NCI-H1436 (cell line): Measurements from ENCODE around the gene BST2.
"Not testable (repeated sequence)": the region's sequence is repeated elsewhere in the genome, so short reads cannot be mapped to it uniquely, and the experiment has no call there.

Source experiments
- DNase-seq: peaks from one replicate; lab custom pipeline; 2025; lab: John Stamatoyannopoulos, UW

BST2 gene

DNA sequence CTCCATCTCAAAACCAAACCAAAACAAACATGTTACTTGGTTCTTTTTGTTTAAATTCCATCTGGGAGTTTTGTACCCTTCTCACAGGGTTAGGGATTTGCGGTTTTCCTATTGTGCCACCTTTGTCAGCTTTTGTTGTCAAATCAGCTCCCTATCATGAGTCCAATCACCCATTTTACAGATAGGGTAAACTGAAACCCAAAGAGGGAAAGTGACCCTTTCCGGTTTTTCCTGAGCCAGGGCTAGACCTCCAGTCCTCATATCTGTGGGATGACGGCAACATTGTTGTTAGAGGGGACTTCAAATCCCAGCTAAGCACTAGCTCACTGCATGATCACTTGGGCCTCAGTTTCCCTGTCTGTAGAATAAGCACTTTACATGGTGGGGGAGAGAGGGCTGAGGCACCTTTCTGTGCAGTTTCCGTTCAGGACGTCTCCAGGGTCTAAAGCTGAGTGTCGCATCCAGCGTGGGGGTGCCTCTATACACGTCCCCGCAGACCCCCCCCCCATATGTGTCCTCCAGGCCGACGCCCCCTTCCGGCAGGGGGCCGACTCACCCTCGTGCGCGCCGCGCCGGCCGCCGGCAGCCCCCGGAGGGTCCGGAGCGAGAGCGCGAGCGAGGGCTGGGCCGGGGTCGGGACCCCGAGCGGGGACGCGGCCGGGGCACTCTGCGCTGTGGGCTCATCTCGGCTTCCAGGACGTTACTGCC, 15.3 kb downstream of the BST2 start:
- DNase-seq, result no peak

DNA sequence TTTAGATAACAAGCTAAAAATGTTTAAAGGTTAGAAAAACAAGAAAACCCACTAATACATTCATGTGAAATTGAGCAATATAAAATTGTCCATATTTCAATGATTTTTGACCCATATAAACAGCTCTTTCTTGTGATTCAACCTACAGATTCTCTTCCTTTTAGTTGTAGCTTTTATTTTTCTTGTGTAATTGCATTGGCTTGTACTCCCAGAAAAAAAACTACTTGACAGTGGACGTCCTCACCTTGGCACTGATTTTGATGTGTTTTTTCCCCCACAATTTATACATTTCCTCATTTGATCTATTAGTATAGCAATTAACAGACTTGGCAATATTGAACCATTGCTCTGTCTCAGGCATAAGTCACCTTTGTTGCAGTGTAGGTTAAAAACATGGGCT, 16.1 kb downstream of the BST2 start:
- DNase-seq, result no peak

DNA sequence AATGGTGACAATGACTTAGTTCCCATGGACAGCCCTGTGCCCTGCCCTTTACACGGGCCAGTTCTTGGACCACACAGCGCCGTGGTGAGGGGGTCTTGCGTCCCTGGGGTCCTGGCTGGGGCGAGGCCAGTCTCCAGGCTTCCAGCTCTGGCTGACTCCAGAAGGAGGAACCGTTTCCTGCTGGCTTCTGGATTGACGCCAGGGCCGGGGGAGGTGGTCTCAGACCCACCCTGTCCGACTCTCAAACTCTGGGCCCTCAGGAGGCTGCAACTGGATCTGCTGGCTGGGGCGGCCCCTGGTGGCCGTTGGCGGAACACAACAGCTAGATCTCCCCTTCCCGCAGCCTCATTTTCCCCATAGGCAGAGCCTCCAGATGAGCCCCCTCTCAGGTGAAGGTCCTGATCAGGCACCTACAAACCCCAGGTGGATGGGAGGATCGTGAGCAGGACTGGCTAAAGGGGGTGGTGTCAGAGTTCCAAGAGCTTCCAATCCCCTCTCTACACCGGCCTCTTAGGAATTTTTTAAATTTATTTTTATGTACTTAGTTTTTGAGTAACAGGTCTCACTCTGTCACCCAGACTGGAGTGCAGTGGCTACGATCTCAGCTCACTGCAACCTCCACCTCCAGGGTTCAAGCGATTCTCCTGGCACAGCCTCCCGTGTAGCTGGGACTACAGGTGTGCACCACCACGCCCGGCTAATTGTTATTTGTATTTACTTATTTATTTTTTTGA, 19.4 kb downstream of the BST2 start:
- DNase-seq, result no peak

- DNase-seq, result no peak
Observed at GRCh38 chr19:17380426-17381138, 24.8 kb downstream of the BST2 start.

DNA sequence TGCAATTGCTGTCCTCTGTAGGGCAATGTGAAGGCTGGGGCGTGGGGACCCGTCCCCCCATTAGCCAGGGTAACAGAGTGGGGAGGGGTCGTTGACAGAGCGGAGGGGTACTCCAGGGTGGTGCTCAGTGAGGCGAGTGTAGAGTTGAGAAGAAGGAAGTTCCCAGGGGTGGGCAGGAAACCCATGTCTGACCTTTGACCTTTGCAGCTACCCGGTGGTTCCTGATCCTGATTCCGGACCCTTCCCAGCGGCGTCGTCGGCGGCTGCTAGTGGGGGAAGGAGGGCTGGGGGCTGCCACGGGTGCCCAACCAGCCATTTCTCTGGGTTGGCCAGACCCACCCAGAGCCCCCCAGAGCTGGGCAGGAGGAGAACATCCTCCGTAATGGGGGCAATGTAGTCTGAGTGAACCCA, 26.2 kb downstream of the BST2 start:
- DNase-seq, result no peak

DNA sequence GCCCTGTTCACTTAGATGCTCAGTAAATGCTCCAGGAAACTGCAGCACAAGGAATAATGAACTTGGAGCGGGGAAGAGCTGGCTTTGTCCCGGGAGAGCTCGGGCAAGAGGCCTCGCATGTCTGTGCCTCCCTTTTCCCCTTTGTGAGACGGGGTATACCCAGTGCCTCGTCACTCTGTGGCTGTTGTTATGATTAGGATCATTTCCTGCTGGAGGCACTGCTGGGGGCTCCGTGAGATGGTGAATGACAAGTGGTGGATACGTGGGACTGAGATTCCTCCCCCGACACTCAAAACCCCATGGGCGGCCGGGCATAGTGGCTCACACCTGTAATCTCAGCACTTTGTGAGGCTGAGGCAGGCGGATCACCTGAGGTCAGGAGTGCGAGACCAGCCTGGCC, 27.2 kb downstream of the BST2 start:
- no peak for DNase-seq

- DNase-seq, result no peak
Observed at GRCh38 chr19:17376935-17377600, 28.4 kb downstream of the BST2 start, which contains the start of gene PLVAP. TSS of gene PLVAP (minus strand) at chr19:17377342. CDS start at chr19:17377288, 54 bp downstream.

GRCh38 chr19:17370026-17370587, 35.3 kb downstream of the BST2 start:
- DNase-seq, result no peak

DNA sequence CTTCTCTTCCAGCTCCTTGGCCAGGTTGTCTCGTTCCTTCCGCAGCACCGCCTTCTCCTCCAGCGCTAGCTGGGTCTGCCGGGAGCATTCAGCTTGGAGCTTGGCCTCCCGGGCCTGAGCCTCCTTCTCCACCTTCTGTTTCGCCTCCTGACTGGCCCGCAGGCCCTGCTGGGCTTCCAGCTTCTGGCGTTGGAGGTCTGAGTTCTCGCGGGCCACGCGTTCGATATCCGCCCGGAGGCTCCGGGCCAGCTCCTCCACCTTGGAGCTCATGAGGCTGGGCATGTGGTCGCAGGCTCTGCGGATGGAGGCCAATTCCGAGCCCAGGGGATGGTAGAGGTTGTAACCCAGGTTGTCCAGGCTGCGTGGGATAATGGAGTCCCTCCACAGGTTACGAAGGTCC, 40.1 kb downstream of the BST2 start:
- DNase-seq, result no peak

- DNase-seq, result not testable (repeated sequence)
Observed at GRCh38 chr19:17363852-17364605, 41.4 kb downstream of the BST2 start.

DNA sequence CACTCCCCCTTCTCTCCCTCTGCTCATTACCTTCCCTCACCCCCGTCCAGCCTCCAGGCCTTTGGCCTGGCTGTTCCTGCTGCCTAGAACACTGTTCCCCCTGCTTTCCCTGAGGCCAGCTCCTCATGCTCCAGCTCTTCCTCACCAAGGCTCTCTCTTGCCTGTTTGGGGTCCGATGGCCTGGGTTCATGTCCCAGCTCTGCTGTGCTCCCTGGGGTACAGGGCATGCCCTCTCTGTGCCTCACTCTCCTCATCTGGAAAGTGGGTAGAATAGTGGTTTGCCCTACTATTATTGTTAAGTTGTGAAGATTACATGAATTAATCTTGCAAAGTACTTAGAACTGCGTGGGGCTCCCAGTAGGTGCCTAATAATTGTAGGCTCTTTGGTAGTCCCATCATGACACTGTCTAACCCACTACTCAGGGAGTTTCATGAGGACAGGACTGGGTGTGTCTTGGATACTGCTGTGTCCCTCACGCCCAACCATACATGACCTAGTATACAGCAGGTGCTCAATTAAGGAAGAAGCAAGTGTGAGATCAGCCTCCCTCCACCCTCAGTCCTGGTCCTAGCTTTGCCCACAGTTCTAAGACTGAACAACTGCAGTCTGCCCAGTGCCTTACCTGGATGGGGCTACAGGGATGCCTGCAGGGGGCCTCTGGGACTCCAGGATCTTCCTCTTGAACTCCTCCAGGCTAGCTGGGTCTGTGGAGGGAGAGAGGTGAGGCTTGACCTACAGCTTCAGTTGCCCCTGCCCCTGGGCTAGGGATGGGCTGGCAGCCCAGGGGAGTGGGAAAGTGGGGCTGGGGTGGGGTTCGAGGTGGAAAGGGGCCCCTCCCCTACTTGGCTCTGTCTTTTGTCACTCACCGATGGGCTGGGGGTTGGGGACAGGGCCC, 45.3 kb downstream of the BST2 start:
- DNase-seq, result no peak

DNA sequence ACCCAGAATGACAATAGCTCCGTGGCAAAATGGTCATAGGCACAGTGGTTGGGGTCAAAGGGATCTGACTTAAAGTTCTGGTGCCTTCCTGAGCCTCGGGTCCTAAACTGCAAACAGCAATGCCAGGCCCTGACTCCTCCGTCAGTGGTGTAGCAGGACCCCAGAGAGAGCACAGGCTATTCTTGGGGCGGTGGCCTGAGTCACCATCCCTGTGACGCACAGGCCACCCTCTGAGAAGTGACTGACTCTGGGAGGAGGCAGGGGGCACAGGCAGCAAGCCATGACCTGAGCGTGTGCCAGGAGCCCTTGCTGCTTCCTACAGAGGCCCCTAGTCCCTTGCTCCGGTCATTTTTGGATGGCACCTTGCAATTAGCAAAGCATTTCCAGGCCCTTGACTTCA, 47.0 kb downstream of the BST2 start:
- DNase-seq, result no peak

DNA sequence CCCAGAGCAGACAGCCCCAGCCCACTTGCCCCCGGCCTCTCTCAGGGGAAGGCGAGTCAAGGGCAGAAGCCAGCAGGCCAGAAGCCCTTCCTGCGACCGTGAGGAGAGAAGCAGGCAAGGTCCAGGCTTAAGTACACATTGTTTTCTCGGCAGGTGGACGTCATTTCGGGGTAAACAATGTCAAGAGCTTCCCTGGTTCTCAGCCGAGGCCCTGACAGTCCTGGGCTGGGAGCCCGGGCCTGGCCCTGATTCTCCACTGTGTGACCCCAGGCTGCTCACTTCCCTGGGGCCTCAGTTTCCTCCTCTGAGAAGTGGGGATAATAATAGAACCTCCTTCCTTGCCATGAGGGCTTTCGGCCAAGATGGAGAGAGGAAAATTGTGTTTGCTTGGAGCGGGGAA, 47.7 kb downstream of the BST2 start:
- no peak for DNase-seq

GRCh38 chr19:17357078-17357666, 48.3 kb downstream of the BST2 start:
- no peak for DNase-seq

DNA sequence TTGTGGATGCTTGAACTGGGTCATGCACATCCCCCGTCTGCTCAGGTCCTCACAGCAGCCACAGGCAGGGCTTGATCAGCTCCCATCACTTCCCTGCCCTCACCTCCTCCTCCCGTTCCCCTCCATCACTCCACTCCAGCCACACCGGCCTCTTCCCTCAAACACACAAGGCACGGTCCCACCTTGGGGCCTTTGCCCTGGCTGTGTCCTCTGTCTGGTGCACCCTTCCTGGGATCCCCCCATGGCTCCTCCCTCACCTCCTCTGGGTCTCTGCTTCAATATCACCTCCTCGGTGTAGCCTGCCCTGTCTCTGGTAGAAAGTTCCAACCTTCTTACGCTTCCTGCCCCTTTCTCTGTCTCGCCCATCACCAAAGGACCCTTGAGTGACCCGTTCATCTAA, 52.0 kb downstream of the BST2 start:
- DNase-seq, result no peak
